Osteocyte (in vitro differentiated cells): Measurements from ENCODE around the gene KRTAP4-4. TPM values are rescaled to one million over a fixed set of nuclear protein-coding genes. Genes with fewer than 3 reads are reported as not detected.
"Not testable (repeated sequence)": the region's sequence is repeated elsewhere in the genome, so short reads cannot be mapped to it uniquely, and the experiment has no call there.

ENCODE experiments used
- DNase-seq: peaks from one replicate; pipeline ENCODE4 v3.0.0; 2021; ENCODE audit warnings: mixed read lengths; ENCODE audit not compliant: unreplicated experiment; ENCODE audit errors: extremely low spot score
- H3K27ac Mint-ChIP-seq: one replicate; pipeline ENCODE4 v1.8.0; 2021; ENCODE audit warnings: mild to moderate bottlenecking, mixed read lengths; ENCODE audit not compliant: unreplicated experiment
- H3K27me3 Mint-ChIP-seq: one replicate; pipeline ENCODE4 v1.8.0; 2021; ENCODE audit warnings: mixed read lengths; ENCODE audit not compliant: unreplicated experiment
- H3K36me3 Mint-ChIP-seq: one replicate; pipeline ENCODE4 v1.8.0; 2021; ENCODE audit warnings: mixed read lengths; ENCODE audit not compliant: unreplicated experiment
- H3K4me1 Mint-ChIP-seq: one replicate; pipeline ENCODE4 v1.8.0; 2021; ENCODE audit warnings: mixed read lengths; ENCODE audit not compliant: unreplicated experiment
- H3K4me3 Mint-ChIP-seq: one replicate; pipeline ENCODE4 v1.8.0; 2021; ENCODE audit warnings: mild to moderate bottlenecking, moderate library complexity, mixed read lengths; ENCODE audit not compliant: unreplicated experiment
- H3K9me3 Mint-ChIP-seq: one replicate; pipeline ENCODE4 v1.8.0; 2021; ENCODE audit warnings: mixed read lengths; ENCODE audit not compliant: unreplicated experiment
- CTCF ChIP-seq: fragments of 200-600 bp; sonication (generic); IDR thresholded peaks from 2 replicates; pipeline ENCODE4 v1.5.0; 2021; ENCODE audit warnings: antibody characterized with exemption, mild to moderate bottlenecking, moderate library complexity
- total RNA-seq: library from RNA; stranded (reverse); gene quantifications from 2 replicates; pipeline ENCODE4 v1.2.1, GENCODE V29; 2021

The KRTAP4-4 gene
- total RNA-seq, 1 donor from 2014 or later: not detected

GRCh38 chr17:41121742-41122141 is 38.8 kb downstream of the KRTAP4-4 start:
- DNase-seq: no peak
- H3K4me1 Mint-ChIP-seq: peaks cover 42% of the 10 kb centered on the region
- no peak overlapping the region for H3K27ac Mint-ChIP-seq
- TF ChIP-seq CTCF: no peak
- H3K36me3 Mint-ChIP-seq: no peaks in the 10 kb centered on the region
- no peak overlapping the region for H3K4me3 Mint-ChIP-seq
- peaks cover 3% of the 10 kb centered on the region for H3K9me3 Mint-ChIP-seq
- H3K27me3 Mint-ChIP-seq: no peaks in the 10 kb centered on the region

- not testable (repeated sequence) for H3K27me3 Mint-ChIP-seq, DNase-seq, H3K36me3 Mint-ChIP-seq, H3K4me3 Mint-ChIP-seq, H3K9me3 Mint-ChIP-seq
- Mint-ChIP-seq H3K27ac (peak overlapping the region; percentile 11), H3K4me1 (peaks cover 40% of the 10 kb centered on the region)
Measured at GRCh38 chr17:41119696-41120690, 40.6 kb downstream of the KRTAP4-4 start.

- Mint-ChIP-seq H3K9me3 (no peaks in the 10 kb centered on the region), H3K4me1 (peaks cover 30% of the 10 kb centered on the region), H3K27ac (peak overlapping the region; percentile 69), H3K4me3 (no peak overlapping the region), H3K27me3 (no peaks in the 10 kb centered on the region), H3K36me3 (no peaks in the 10 kb centered on the region)
- TF ChIP-seq CTCF: no peak
- DNase-seq: no peak
Measured at GRCh38 chr17:41118721-41119120, 41.8 kb downstream of the KRTAP4-4 start.

GRCh38 chr17:41117846-41118386 is 42.6 kb downstream of the KRTAP4-4 start, which contains the start of gene KRTAP4-11:
Gene KRTAP4-11 (minus strand): TSS chr17:41118373. CDS start chr17:41118315, 58 bp downstream.
- not testable (repeated sequence) for H3K27me3 Mint-ChIP-seq, H3K36me3 Mint-ChIP-seq, H3K4me3 Mint-ChIP-seq, H3K9me3 Mint-ChIP-seq, DNase-seq
- Mint-ChIP-seq H3K4me1 (peaks cover 26% of the 10 kb centered on the region), H3K27ac (peak within 1 kb of the TSS; percentile 69)

- TF ChIP-seq CTCF: no peak
- Mint-ChIP-seq H3K36me3 (peaks cover 1% of the 10 kb centered on the region), H3K27ac (no peak overlapping the region), H3K27me3 (no peaks in the 10 kb centered on the region), H3K4me1 (peaks cover 26% of the 10 kb centered on the region), H3K9me3 (peaks cover 7% of the 10 kb centered on the region), H3K4me3 (no peak overlapping the region)
- no peak for DNase-seq
Measured at GRCh38 chr17:41116297-41116696, 44.3 kb downstream of the KRTAP4-4 start.
